LHCN-M2 (cell line): ENCODE results near the gene SMNDC1. TPM values are rescaled to one million over a fixed set of nuclear protein-coding genes. Genes with fewer than 3 reads are reported as not detected.
"Not testable (repeated sequence)": the region's sequence is repeated elsewhere in the genome, so short reads cannot be mapped to it uniquely, and the experiment has no call there.

Experiments
- DNase-seq: peaks from one replicate; pipeline ENCODE4 v3.0.0-alpha.2; 2012; ENCODE audit warnings: low read depth
- total RNA-seq: library from RNA; depleted of rRNA; stranded (reverse); fragments of >200 nt; gene quantifications from 2 replicates; pipeline ENCODE4 v1.2.3, GENCODE V29; 2014; rRNA removed

The SMNDC1 gene
- total RNA-seq, 1 experiment from 2014 or later = 8.0 TPM

DNA sequence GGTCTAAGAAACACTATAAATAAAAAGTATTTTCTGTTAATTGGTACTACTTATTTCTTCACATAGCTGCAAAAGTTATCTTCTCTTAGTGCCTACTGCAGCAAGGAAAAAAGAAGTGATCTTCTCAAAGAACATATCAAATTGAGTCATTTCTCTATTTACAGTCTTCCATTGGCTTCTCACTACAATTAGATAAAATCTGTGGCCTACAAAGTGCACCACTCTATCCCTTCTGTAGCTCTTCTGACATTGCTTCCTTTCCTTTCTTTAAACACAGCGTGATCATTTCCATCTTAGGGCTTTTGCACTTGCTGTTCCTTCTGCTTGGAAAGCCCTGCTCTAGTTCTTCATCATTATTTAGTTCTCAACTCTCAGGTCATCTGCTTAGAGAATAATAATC, 52.6 kb downstream of the SMNDC1 start:
- no peak for DNase-seq

DNA sequence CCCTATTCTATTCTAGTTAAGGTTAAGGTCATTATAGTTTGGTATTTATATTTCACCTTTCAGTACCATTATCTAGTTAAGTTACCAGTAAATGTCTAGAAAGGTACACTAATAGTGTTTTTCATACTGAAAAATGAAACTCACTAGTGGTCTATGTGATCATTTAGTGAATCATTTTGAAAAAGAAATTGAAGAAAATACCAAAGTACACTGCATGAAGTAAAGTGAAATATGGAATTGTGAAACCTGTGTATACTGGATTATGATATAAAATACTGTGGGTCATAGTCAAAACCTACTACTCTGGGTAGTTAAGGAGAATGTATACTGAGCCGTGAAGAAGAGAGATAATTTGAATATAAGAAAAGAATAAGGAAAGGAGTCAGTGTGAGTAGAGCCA, 53.3 kb downstream of the SMNDC1 start:
- not testable (repeated sequence) for DNase-seq

DNA sequence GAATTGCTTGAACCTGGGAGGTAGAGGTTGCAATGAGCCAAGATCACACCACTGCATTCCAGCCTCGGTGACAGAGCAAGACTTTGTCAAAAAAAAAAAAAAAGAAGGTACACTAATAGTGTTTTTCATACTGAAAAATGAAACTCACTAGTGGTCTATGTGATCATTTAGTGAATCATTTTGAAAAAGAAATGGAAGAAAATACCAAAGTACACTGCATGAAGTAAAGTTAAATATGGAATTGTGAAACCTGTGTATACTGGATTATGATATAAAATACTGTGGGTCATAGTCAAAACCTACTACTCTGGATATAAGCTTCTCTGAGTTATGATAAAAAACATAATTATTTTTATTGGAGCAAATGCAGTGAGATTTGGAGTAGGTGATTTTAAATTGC, 55.2 kb downstream of the SMNDC1 start:
- DNase-seq = not testable (repeated sequence)

DNA sequence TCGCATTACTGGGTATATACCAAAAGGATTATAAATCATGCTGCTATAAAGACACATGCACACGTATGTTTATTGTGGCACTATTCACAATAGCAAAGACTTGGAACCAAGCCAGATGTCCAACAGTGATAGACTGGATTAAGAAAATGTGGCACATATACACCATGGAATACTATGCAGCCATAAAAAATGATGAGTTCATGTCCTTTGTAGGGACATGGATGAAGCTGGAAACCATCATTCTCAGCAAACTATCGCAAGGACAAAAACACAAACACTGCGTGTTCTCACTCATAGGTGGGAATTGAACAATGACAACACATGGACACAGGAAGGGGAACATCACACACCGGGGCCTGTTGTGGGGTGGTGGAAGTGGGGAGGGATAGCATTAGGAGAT, 56.9 kb downstream of the SMNDC1 start:
- DNase-seq = not testable (repeated sequence)

DNA sequence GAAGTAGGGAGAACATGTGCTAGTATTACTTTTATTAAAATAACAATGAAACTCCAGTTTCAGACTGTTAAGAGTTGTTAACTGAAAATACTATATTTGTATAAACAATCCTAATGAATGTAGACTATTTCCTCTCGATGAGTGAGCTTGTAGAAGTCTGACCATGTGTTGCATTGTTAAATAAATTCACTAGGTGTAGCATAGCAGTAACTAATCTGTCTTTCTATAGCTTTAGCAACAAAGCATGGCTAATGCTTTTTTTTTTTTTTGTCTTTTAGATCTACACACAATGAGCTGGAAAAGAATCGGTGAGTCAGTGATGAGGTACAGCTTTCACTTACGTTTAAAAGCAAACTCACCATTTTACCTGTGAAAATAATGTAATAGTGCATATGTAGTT, 60.2 kb downstream of the SMNDC1 start:
- no peak for DNase-seq

DNA sequence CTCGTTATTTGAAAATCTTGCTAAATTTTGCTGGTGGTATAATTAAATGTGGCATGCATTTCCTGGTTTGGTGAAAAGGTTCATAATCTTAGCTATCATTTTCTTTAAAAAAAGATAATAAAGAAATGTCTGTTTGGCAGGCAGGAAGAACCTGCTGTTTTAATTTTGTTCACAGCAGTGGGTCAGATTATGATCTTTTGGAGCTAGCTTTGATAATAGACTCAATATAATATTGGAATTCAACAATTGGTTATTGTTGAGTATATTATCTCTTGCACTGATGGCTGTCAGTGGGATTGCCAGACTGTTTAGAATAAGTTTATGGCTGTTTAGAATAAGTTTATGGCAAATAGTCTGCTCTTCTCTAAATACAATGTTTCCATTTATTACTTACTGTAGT, 62.2 kb downstream of the SMNDC1 start:
- DNase-seq = no peak

DNA sequence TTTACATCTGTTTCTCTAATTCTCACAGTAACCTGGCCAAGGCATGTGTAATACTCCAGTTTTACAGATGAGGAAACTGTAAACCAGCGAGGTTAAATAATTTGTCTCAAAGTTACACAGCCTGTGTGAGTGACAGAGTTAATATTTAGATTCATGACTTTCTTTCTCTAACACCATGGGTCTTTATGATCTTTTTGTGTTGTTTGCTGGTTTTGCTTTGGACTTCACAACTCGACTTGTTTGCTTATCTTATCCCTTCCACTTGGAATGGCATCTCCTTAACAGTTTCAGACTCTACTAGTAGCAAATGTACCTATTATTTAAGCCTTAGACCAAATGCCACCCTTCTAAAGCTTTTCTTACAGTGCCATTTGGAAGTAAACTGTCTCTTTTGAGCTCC, 62.9 kb downstream of the SMNDC1 start:
- no peak for DNase-seq

DNA sequence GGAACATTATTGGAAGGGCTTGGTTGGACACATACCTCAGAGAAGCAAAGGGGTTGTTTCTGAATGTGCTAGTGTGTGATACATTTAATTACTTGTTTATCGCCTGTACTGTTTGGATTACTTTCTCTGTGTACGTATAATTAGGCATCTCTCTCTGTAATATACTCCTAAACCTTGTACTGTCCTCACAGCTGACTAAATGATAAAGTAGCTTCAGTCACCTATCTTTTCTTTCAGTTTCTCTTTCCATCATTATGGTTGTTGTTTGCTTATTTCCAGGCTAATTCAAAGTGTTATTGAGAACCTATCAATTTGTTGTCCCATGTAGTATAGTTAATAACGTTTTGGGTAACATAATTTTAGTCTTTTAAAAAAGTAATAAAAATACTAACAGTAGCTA, 63.3 kb downstream of the SMNDC1 start:
- no peak for DNase-seq

Other genes starting within 250 kb of the SMNDC1 start
- 9.7 and 10.6 TPM in 2 replicates for gene MXI1, start 97.3 kb downstream of the SMNDC1 start, total RNA-seq
- gene DUSP5, start 193.0 kb upstream of the SMNDC1 start, total RNA-seq = 38.6 and 39.7 TPM in 2 replicates